HG02623 (cell line): ENCODE data around the gene GPS1.

ENCODE experiments used
- ATAC-seq: cut with Tn5 transposase; IDR thresholded peaks from one replicate; pipeline ENCODE4 v1.9.1; 2021; ENCODE audit warnings: moderate library complexity; ENCODE audit not compliant: unreplicated experiment

GPS1 gene

DNA sequence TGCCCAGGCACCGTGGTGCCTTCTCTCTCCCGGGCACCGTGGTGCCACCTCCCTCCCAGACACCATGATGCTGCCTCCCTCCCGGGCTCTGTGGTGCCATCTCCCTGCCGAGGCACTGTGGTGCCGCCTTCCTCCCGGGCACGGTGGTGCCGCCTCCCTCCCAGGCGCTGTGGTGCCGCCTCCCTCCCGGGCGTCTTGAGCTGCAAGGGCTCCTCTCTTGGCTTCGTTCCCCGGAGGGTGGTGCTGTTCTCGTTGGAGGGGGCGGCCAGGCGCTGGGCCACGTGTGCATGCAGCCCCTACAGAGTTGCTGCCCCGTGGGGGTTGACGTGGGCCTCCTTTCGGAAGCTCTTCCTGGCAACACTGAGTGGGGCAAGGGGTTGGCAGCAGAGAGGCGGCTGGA lies 37.3 kb upstream of the GPS1 start:
- no peak for ATAC-seq

DNA sequence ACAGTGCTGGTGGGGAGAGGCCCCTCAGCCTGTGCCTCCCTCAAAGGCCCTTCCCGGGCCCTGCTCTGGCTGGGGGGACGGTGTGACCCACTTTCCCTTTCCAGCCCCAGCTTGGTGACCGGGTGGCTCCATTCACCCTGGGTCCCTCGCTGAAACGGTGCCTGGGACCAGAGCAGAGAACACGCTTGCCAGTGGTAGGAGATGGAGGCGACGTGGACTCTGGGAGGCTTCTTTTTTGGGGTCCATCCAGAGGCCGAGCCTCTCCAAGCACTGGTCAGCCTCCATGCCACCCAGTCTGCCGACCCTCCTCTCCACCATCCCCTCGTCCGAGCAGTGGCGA lies 36.8 kb upstream of the GPS1 start:
- ATAC-seq = no peak

DNA sequence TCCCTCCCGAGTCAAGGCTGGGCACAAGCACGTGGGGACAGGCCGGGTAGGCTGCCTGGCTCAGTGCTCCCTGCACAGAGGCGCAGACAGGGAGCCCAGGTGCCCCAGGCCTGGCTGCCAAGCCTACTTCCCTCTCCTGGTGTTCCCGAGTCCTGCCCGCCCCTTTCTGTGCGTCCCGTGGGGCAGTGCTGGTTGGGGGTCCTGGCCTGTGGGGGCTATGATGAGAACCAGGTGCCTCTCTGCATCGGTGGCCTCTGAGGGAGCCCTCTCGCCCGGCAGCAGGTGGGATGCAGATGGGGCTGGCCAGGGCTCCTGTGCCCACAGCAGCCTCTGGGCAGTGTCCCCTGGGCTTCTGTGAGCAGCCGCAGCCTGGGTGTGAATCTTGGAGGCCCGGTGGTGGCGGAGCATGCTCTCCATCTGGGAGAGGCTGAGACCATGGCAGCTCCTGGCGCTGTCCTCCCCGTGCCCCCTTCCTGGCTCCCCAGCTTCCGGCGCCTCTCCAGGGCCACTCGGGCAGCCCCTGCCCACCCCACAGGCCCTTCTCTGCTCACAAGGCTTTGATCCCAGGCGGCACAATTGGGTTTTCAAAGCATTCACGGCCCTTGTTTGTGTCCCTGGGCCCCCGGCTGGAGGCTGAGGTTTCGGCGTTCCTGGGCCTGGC lies 36.3 kb upstream of the GPS1 start:
- ATAC-seq = no peak

DNA sequence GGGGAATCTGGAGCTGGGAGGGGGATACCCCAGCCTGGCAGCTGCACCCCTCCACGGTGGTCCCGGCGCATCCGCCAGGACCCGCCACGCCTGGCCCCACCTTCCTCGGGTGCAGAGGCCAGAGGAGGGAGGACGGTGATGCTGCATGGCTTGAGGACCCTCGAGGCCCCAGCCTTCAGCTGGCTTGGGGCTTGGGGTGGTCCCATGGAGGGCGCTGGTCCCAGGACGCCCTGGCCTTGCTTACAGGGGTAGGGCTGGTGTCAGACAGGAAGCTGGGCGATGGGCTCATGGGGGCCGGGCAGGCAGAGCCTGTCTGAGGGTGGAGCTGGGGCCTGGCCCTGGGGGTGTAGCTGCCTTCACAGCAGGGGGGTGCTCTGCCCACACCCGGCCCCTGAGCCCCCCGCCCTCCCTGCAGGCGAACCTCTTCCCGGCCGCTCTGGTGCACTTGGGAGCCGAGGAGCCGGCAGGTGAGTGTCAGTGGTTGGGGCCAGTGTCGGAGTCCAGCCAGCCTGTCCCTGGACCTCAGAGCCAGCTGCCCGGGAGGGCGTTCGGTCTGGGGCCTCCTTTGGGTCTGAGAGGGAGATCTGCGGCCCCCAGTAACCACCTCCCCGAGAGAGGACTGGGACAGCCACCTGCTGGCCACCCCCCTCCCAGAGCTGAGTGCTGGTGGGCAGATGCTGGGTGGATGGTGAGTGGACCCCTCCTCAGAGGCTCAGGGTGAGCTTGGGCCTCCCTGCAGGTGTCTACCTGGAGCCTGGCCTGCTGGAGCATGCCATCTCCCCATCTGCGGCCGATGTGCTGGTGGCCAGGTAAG lies 35.4 kb upstream of the GPS1 start:
- no peak for ATAC-seq

DNA sequence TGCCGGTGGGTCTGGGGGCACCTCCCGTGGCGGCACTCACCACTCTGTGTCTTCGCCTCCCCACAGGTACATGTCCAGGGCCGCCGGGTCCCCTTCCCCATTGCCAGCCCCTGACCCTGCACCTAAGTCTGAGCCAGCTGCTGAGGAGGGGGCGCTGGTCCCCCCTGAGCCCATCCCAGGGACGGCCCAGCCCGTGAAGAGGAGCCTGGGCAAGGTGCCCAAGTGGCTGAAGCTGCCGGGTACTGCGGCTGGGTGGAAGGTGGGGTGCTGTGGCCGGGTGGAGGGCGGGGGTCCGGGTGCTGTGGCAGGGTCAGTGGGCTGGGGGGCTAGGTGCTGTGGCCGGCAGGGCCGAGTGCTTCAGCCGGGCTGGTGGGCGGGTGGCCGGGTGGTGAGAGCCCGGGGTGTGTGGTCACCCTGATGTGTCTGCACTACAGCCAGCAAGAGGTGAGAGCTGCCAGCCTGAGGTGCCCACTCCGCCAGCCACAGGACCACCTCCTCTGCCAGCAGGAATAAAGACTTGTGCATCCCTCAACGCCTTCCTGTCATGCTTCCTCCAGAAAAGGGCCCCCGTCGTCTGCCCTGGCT lies 34.7 kb upstream of the GPS1 start:
- no peak for ATAC-seq

DNA sequence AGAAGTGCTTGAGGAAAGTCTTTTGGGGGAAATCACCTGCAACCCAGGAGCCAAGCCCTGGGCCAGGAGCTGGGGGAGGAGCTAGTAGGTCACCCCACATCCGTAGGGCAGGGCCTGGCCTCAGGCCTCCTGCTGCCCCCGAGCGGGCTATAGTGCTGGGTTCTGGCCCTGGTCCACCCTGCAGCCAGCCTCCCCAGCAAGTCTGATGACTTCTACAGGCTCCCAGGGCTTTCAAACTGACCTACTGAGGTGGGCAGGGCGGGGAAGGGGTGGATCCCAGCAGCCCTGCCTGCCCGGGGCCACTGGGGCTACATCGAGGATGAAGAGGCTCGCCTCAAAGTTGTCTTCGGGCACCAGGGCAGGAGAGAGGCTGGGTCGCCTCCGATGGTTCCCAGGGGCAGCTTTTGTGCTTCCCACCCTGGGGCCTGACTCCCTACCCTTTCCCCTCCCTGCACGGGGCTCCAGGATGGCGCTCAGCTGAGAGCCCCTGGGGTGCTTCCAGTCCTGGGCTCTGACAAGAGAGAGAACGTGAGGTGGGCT lies 34.0 kb upstream of the GPS1 start:
- no peak for ATAC-seq

DNA sequence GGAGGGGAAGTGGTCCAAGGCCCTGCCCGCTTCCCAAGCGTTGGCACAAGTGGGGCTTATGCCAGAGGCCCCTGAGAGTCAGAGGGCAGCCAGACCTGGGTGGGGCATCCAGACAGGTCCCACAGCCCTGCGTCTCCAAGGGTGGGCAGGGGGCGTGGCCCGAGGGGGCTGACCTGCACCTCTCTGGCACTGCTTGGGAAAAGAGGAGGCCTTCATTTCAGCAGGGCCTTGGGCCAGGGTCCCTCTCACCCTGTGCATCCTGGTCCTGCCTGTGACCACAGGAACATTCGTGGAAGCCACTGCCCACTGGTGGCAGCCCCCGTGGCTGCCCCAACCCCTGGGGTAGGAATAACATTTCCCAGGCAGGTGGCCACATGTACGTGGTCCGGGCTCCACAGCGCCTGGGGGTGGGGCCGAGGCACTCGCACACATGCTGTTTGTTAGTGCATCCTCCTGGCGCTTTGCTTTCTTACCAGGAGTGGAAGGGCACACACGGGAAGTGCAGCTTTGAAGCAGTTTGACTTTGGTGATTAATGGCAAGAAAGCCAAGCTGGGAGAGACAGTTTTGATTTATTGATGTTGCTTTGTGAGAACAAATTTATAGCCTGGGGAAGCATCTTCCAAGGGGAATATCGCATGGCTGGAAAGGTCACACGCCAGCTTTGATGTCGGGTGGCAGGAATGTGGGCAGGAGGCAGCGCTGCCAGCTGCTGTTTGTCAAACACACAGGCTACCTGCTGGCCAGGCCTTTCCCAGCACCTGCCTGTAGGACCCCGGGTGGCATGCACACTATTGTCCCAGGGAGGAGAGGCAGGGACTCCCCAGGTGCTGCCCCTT lies 33.3 kb upstream of the GPS1 start:
- no peak for ATAC-seq

DNA sequence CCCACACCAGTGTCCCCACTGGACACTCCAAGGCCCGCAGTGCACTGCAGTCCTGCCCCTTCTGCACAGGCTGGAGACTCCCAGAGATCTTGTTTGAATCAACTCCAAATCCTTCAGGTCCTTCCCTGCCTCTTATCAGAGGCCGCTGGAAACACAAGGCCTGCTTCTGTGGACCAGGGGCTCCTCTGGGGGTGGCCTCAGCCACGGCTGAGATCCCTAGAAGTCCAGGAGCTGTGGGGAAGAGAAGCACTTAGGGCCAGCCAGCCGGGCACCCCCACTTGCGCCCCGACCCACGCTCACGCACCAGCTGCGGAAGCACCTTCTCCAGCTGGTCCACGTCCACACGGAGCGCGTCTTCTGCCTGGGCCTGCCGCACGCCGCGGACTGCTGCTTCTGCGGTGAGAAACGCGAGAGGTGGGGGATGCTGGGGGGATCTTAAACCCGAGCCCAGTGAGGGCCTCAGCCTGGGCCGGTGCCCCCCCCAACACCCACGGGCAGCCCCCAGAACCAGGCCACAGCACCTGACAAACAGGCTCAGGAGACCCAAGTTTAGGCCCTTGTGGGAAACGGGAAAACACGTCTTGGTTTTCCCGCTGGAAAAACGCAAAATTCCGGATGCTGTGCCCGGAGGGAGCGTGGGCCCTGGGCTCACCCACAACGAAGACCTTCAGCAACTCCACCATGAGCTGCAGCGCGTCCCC lies 32.6 kb upstream of the GPS1 start:
- no peak for ATAC-seq

DNA sequence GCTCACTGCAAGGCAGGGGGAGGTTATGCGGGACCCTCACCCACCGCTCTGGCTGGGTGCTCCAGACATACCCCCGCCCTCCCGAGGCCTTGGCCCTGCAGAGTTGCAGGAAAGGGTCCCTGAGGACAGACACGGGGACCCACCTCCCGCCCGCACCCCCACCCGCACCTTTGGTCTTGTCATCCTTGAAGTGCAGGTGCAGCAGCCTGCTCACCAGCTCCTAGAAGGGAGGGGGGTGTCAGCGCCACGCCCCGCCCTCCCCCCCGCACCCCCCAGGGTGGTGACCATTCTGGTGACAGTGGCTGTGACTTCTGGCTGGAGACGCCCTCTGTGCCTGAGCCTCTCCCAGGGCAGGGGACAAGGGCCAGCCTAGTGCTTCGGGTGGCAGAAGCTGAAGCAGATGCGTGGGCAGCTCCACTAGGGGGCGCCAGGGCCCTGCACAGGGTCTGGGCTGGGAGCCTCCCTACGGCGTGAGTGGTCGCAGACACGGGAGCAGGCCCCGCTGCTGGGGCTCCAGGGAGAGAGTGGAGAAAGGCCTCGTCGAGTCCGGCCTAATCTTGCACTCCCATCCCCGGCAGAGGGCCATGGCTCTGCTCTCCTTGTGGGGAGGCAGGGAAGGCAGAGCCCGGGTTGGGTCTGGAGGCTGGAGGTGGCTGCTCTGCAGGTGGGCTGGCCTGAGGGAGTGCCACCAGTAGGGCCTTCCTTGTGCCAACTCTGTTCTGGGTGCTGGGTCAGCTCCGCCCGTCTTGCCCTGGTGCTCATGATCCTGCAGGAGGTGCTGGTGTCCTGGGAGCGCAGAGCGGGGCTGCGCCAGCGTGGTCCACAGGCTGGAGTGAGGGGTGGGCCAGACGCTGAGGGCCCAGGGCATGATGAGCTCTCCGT lies 31.8 kb upstream of the GPS1 start:
- no peak for ATAC-seq

DNA sequence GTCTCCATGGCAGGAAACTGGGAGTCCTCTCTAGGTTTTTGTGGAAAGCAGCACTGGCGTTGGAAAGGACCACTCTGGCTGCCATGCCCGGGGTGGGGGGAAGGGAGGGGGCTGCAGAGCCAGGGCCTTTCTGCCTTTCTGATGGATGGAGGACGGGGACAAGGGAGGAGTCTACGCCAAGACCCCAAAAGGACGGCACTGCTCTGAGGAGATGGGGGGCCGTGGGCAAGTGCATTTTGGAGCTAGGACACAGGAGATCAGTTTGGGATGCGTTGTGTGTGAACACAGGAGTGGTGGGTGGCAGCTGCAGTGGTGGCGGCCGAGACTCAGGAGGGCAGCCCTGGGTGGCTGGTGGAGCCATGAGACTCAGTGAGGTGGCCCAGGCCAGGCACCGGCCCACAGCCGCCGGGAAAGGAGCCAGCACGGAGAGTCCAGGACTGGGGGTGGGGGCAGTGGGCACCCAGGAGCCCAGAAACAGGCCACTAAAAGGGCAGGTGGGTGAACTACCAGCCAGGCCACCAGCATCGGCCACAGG lies 31.1 kb upstream of the GPS1 start:
- ATAC-seq = no peak

DNA sequence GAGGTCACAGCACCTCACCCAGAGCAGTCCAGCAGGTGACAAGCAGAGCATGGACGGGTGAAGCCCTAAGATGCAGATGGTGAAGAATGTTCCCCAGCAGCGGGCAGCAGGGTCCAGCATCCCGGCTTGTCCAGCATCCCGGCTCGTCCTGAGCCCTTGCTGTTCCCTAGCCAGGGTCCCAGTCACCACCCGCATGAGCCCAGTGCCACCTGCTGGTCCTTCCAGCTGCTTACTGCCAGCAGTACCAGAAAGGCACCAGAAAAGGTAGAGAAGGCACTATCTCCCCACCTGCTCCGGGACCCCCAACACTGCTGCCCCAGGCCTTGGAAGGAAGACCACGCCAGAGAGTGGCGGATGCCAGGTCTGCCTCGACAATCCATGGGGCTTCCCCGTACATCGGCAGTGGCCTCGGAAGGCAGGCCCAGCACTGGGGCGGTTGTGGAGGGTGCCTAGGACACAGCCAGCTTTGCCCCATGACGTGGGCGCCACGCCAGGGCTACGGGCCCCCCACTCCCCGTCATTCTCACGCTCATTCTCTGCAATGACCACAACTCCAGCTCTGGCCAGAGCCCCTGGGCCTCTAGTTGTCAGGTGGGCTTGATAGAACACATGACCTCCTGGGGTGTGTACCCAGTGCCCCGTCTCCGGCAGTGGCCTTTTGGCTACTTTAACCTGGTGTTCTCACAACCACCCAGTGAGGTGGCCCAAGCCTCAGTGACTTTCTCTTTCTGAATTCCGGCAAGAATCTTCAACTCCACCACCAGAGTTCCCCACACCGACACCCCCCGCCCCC lies 30.4 kb upstream of the GPS1 start:
- ATAC-seq = no peak

DNA sequence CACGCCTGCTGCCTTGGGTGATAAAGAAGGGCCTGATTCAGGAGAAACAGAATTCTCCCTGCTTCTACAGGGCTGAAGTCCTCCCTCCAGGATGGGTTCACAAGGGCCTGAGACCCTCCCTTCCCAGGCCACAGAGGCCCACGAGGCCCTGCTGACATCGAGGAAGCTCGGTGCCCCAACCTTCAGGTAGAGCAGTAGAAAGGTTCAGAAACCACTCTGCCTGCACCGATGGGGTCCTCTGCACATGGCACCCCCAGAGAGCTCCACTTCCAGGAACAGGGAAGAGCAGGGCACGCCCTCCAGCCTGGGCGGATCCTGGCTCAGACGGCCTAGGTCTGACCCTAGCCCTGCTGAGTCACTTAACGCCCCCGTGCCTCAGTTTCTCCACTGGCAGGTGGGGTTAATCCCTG lies 29.8 kb upstream of the GPS1 start:
- no peak for ATAC-seq

DNA sequence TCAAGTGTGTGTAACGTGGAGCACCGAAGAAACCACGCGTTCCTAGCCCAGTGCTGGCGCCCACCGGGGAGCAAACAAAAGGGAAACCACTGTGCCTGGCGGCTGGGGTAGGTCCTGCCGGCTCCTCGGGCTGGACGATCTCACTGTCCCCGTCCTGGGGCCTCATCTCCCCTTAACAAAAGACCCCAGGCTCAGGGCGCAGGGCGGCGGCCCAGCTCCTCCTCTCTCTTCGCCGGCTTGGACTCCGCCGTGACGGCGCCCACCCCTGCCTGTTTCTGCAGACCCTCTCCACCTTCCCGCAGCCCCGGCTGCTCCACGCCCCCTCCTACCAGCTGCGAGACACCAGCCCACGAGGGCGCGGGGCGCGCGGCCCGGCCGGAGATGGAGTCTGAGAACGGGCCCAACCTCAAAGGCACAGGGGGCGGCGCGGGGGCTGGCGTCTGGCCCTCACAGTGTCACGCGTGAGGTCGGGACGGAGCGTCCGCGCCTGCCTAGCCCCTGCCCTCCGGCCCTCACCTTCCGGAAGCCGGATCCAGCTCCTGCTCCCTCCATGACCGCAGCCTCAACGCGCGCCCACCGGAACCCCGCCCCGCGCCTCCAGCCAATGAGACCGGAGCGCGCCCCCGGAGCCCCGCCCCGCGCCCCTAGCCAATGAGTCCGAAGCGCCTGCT lies 29.3 kb upstream of the GPS1 start, which contains the start of gene CENPX:
Gene CENPX, minus strand, starts transcription at position 569 of the 671 bp plus-strand sequence. Its CDS starts 17 bp downstream, at position 552.
- no peak for ATAC-seq

DNA sequence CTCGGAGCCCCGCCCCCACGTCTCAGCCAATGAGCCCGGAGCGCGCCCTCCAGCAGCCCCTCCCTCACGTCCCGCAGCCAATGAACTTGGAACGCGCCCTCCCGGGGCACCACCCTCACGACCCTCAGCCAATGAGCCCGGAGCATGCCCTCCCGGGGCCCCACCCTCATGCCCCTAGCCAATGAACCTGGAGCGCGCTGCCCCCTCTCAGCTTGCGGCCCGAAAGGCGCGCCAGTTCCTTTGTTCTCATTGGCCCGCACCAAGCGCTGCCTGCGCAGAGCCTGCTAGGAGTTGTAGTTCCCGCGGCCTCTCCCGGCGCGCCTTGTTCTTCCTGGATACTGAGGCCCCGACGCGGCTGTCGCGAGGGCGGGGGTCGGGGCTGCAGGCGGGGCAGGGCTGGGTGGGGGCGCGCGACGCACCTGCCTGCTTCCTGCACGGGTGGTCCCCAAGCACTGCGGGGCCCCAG lies 28.7 kb upstream of the GPS1 start, which contains the start of gene LRRC45:
Gene LRRC45, plus strand, starts transcription at position 325 of the 466 bp plus-strand sequence. CDS start 339 bp downstream, outside the sequence.
- peak; percentile 90 for ATAC-seq

DNA sequence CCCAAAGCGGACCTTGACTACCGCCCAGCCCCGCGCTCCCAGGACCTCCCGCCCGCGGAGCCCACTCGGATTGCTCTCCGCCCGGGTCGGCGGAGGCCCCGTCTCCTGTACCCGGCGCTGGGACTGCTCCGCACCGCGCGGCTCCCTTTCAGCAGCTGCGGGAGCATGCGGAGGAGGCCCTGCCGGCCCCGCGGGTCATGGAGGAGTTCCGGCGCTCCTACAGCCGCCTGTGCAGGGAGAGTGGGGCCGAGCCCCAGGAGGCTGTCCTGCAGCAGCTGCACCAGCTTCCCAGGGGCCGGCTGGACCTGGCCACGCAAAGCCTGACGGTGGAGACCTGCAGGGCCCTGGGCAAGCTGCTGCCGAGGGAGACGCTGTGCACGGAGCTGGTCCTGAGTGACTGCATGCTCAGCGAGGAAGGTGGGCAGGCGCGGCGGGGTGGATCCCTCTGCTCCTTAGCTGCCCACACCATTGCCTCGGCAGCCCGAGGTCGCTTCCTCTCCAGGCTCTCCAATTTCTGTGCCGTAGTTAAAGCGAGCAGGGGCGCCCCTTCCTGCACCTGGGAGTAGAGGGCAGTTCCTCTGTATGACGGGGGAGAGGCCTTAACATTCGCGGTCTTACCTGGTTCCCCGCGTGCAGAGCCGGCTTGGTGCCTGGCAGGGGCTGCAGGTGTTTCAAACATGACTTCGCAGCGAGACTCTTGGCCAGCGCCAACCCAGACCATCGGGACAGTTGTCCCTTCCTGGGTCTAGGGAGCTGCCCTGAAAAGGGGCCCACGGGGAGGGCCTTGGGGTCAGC lies 28.1 kb upstream of the GPS1 start:
- no peak for ATAC-seq

DNA sequence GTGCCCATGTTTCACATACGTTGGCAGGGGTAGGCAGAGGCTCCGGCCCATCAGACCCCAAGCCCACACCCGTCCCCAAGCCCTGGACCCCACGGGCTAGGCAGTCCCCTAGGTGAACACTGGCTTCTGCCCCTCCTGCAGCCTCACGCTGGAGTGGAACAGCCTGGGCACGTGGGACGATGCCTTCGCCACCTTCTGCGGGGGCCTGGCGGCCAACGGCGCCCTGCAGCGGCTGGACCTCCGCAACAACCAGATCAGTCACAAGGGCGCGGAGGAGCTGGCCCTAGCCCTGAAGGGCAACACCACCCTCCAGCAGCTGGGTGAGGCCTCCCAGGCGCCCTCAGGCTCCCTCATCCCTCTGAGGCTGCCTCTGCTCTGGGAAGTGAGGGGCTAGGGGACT lies 26.8 kb upstream of the GPS1 start:
- no peak for ATAC-seq
